Measurements from ENCODE around the gene PYHIN1.

PYHIN1 gene

DNA sequence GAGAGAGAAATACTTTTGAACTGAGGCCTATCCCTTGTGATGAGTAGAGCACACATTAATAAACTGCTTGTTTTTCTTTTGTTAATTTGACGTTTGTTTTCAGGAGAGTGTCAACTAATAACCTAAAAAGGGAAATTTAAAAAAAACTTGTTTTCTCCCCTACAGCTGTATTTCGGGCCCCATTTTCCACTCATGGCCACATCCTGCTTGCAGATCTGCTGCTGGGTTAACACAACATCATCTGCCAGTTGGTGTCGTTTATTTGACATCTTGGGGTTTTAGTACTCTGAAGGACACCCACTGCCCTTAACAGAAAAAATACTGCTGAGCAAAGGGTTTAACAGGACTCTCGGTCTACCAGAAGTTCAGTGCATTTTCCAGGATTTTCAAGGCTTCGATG is 848 bp upstream of the PYHIN1 start:
- no peak for TF ChIP-seq CTCF (conservative IDR thresholded peaks at IDR 0.05; ENCODE audit: control insufficient read depth, insufficient read depth, low read depth, low read length)
- no peak for DNase-seq (ENCODE audit: low read depth)

DNA sequence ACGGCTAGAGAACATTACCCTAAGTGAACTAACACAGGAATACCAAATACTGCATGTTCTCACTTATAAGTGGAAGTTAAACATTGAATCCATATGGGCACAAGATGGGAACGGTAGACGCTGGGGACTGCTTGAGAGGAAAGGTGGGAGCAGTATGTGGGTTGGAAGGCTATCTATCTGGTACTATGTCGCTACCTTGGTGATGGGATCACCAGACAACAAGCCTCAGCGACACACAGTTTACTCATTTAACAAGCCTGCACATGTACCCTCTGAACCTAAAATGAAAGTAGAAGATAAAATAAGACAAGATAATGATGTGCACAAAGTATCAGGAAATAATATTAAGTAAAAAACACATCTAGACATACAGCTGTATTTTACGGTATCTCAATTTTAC is 819 bp downstream of the PYHIN1 start:
- DNase-seq (ENCODE audit: low read depth): no peak
- TF ChIP-seq CTCF (conservative IDR thresholded peaks at IDR 0.05; ENCODE audit: control insufficient read depth, insufficient read depth, low read depth, low read length): no peak
- no peak overlapping the region for H3K4me3 ChIP-seq (ENCODE audit: control insufficient read depth, low read depth, low read length)

More for the DNA sequence above, 848 bp upstream of the PYHIN1 start:
- H3K4me3 ChIP-seq (ENCODE audit: control insufficient read depth, low read depth, low read length): no peak overlapping the region

- no peak overlapping the region for H3K4me3 ChIP-seq (ENCODE audit: control insufficient read depth, low read depth, low read length)
- DNase-seq (ENCODE audit: low read depth): no peak
- no peak for TF ChIP-seq CTCF (conservative IDR thresholded peaks at IDR 0.05; ENCODE audit: control insufficient read depth, insufficient read depth, low read depth, low read length)
Measured at GRCh38 chr1:158933621-158934020, 2.3 kb downstream of the PYHIN1 start.

DNA sequence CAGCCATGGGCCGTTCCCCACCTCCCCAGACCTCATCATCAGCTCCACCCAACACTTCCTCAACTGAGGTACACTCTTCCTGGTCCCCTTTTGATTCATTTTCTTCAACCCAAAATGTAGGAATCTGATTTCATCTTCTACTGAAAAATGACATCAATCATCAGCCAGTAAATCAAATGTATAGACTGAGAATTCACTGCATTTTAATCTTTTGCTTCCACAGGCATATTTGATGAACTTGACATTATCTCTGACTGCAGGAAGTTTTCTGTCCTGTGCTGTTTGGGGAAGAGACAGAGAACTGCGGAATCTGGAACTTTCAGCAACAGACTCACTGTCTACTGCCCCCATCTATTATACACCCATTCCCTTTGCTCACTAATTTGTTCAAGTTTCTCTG is 7.8 kb downstream of the PYHIN1 start:
- no peak for DNase-seq (ENCODE audit: low read depth)
- no peak for TF ChIP-seq CTCF (conservative IDR thresholded peaks at IDR 0.05; ENCODE audit: control insufficient read depth, insufficient read depth, low read depth, low read length)
- no peak overlapping the region for H3K4me3 ChIP-seq (ENCODE audit: control insufficient read depth, low read depth, low read length)

- TF ChIP-seq CTCF (conservative IDR thresholded peaks at IDR 0.05; ENCODE audit: control insufficient read depth, insufficient read depth, low read depth, low read length): no peak
- H3K4me3 ChIP-seq (ENCODE audit: control insufficient read depth, low read depth, low read length): no peak overlapping the region
Measured at GRCh38 chr1:158941317-158941716, 10.0 kb downstream of the PYHIN1 start.

GRCh38 chr1:158942490-158942889 is 11.1 kb downstream of the PYHIN1 start:
- DNase-seq (ENCODE audit: low read depth): no peak
- TF ChIP-seq CTCF (conservative IDR thresholded peaks at IDR 0.05; ENCODE audit: control insufficient read depth, insufficient read depth, low read depth, low read length): no peak
- no peak overlapping the region for H3K4me3 ChIP-seq (ENCODE audit: control insufficient read depth, low read depth, low read length)

More at GRCh38 chr1:158941317-158941716, 10.0 kb downstream of the PYHIN1 start:
- DNase-seq (ENCODE audit: low read depth): no peak

- peak; percentile 14 for DNase-seq (ENCODE audit: low read depth)
- no peak overlapping the region for H3K4me3 ChIP-seq (ENCODE audit: control insufficient read depth, low read depth, low read length)
- no peak for TF ChIP-seq CTCF (conservative IDR thresholded peaks at IDR 0.05; ENCODE audit: control insufficient read depth, insufficient read depth, low read depth, low read length)
Measured at GRCh38 chr1:158943059-158943458, 11.7 kb downstream of the PYHIN1 start.
